ENCODE data around the gene FKBP2. TPM values are rescaled to one million over a fixed set of nuclear protein-coding genes. Genes with fewer than 3 reads are reported as not detected.
A peak's percentile ranks its signal among the peaks of the same experiment; 100 is the strongest.

FKBP2 gene
- total RNA-seq, 1 experiment from 2014 or later: 57.6 TPM

DNA sequence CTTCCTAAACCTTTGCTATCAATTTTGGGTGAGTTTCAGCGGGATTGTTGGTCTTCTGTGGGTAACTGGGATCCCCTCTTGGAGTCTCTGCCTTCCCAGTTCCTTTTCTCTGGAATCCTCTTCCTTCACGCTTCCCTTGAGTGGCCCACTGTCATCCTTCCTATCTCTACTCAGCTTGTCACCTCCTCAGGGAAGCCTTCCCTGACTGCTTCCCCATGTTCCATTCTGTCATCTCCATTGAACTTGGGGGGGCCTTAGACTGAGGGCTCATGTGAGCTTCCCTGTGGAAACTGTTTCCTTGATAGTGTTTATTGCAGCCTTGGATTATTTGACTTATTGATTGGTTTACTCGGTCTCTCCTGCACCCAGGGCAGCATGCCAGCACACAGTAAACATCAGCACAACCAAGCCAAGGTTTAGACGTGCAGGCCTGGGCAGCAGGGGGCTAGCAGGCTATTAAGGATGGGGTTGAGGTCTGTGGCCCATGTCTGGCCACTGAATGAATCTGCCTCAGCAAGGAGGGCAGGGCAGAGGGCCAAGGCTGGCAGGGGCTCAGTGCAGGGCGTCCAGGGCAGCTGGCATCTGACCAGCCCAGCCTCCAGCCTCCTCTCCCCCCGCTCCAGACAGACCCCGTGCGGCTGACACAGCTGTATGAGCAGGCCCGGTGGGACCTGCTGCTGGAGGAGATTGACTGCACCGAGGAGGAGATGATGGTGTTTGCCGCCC, 22.1 kb upstream of the FKBP2 start:
- DNase-seq (ENCODE audit: extremely low read depth, low read depth): no peak

DNA sequence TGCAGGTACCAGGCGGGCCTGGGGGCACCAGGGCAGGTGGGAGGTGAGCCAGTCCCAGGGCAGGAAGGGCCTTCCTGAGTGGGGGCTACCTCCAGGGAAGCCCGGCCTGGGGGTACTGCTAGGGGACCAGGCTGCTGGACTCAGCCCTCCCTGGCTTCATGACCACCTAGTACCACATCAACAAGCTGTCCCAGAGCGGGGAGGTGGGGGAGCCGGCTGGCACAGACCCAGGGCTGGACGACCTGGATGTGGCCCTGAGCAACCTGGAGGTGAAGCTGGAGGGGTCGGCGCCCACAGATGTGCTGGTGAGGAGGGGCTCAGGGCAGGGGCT, 21.6 kb upstream of the FKBP2 start:
- no peak for DNase-seq (ENCODE audit: extremely low read depth, low read depth)

DNA sequence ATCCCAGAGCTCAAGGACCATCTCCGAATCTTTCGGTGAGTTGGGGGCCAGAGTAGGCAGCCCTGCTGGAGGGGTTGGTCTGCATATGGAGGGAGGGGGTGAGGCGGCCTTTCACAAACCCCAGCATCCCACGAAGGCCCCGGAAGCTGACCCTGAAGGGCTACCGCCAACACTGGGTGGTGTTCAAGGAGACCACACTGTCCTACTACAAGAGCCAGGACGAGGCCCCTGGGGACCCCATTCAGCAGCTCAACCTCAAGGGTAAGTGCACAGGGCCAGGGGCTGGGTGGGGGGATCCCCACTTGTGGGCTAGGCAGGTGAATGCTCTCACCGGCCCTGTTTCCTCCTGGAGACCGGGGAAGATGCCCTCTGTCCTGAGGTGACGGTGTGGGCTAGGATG, 21.1 kb upstream of the FKBP2 start:
- DNase-seq (ENCODE audit: extremely low read depth, low read depth): no peak

DNA sequence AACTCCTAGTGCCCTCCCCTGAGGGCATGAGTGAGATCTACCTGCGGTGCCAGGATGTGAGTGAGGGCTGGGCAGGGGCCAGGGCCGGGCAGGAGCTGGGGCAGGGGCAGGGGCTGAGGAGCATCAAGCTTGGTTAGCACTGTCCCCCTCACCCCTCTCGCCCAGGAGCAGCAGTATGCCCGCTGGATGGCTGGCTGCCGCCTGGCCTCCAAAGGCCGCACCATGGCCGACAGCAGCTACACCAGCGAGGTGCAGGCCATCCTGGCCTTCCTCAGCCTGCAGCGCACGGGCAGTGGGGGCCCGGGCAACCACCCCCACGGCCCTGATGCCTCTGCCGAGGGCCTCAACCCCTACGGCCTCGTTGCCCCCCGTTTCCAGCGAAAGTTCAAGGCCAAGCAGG, 20.6 kb upstream of the FKBP2 start:
- no peak for DNase-seq (ENCODE audit: extremely low read depth, low read depth)

DNA sequence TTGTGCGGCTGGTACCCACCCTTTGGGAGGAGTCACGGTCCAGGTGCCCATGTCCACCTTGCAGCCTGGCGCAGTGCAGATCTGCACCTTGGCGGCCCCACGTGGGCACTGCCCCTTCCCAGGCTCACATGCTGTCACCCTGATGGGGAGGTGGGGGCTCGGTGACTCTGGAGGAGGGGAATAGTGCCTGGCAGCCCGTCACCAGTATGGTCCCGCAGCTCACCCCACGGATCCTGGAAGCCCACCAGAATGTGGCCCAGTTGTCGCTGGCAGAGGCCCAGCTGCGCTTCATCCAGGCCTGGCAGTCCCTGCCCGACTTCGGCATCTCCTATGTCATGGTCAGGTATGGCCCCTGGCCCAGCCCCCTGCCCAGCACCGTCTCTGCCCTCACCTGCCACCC, 20.1 kb upstream of the FKBP2 start:
- no peak for DNase-seq (ENCODE audit: extremely low read depth, low read depth)

DNA sequence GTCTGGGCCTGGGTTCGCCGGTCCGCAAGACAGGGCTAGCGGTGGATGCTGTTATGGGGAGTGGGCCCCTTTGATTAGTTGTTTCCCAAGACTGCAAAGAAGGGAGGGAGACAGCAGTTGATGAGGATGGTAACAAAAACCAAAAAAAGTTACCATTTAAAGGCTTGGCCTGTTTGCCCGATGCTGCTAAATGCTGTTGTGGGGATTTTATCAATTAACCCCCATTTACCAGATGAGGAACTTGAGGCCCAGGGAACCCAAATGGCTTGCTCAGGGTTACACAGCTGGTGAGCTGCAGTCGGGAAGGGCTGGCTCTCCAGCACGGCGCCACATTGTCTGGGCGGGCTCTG, 18.3 kb upstream of the FKBP2 start:
- DNase-seq (ENCODE audit: extremely low read depth, low read depth): no peak

DNA sequence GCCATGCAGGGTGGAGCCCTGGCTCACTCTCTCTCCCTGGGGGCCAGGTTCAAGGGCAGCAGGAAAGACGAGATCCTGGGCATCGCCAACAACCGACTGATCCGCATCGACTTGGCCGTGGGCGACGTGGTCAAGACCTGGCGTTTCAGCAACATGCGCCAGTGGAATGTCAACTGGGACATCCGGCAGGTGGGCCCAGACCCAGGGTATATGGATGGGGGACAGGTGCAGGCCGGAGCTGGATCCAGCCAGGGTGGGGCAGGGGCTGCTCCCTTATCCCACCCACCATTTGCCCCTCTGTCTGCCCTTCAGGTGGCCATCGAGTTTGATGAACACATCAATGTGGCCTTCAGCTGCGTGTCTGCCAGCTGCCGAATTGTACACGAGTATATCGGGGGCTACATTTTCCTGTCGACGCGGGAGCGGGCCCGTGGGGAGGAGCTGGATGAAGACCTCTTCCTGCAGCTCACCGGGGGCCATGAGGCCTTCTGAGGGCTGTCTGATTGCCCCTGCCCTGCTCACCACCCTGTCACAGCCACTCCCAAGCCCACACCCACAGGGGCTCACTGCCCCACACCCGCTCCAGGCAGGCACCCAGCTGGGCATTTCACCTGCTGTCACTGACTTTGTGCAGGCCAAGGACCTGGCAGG, 17.8 kb upstream of the FKBP2 start:
- DNase-seq (ENCODE audit: extremely low read depth, low read depth): no peak

DNA sequence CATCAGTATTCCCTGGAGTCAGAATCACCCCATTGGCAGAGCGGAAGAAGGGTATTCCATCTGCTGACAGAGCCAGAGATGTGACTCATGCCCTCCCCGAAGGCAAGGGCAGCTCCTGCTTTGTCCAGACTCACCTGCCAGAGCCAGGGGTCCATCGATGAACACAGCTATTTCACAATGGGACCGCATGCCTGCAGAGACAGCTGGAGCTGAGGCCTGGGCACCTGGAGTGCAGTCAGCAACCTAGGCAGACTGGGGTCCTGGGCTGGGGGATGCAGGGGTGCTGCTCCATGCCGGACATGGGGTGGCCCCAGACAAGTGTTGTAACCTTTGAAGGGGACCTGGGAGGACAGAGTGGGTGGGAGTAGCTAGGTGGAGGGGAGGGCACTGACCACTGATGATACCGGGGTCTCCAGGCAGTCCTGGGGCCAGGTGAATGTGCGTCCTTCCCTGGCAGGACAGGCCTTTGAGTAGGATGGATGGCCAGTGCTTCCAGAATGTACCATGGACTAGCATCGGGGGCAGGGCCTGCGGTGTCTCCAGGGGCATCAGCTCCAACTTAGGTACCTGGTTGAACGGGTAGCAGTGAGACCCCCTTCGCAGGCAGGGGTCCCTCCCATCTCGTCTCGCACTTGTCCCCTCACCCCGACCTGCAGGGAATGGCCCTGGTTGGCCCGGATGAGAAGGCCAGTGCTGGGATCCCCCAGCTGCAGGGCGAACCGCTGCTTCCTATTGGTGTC, 16.6 kb upstream of the FKBP2 start:
- DNase-seq (ENCODE audit: extremely low read depth, low read depth): no peak

DNA sequence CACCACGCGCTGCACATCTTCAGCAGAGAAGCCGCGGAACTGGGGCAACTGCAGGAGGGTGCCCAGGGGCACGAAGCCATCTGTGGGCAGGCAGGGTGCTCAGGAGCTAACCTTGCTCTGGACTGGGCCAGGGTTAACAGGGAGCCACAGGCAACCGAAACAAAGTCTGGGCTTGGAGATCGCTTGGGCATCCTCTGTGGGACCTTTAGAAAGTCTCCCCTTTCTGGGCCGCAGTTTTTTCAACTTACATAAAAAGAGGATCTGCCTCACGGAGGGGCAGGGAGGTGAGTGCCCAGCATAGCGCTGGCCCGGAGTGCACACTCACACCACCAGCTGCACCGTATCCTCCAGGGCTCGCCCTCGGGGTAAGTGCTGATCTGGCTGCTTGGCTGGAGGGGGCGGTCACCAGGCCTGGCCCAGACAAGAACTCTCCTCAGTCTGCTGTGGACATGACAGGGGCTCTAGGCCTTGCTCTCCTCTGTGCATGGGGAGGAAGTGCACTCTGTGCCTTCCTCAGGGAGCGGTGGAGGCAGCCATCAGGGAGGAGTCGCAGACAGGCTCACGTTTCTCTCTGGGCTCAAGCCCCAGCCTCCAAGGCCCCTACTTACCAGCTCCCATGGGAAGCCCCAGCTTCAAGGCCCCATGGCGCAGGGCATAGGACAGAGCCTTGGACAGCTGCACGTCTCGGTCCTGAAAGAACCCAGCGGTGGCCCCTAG, 15.8 kb upstream of the FKBP2 start:
- no peak for DNase-seq (ENCODE audit: extremely low read depth, low read depth)

DNA sequence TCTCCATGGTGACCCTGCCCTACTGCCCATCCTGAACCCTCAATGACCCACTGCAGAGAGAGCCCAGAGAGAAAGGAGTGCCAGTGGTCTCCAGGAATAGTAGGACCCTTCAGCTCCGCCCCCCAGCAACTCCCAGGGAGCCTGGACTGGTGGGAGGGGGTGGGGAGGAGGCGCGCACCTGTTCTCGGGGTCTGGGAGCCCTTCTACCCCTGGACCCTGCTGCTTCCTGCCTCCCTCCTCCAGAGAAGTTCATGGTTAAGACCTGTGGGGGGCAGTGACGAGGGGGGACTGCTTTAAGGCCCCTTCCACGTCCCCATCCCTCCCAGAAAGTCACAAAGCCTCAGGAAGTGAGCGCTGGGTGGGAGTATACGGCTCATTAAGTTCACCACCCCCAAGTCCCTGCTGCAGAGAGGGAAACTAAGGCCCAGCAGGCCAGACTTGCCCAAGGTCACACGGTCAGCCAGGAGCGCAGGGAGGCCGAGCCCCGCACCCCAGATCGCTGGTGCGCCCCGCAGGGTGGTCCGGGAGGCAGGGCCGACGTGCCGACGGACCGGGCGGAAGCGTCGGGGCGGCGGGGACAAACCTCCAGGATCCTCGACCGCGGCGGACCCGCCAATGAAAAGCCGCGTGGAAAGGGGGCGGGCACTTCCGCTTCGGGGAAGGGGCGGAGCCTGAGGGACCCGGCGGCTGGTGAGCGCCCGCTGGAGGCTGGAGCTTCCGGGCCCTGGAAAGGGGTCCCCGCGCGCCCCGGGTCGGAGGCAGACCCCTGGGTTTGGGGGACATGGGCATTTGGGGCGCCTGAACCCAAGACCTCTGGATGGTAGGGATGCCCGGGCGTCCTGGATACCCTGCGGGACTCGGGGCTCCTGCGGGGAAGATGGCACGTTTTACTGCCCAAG, 15.0 kb upstream of the FKBP2 start, which contains the start of the genes NUDT22 and TRPT1:
NUDT22 (plus strand) TSS at position 667 of the 899 bp plus-strand sequence. CDS start 379 bp downstream, outside the sequence.
TRPT1 (minus strand) TSS at position 579 of the 899 bp plus-strand sequence; CDS start at position 253, 326 bp downstream.
- peak; percentile 64 for DNase-seq (ENCODE audit: extremely low read depth, low read depth)

DNA sequence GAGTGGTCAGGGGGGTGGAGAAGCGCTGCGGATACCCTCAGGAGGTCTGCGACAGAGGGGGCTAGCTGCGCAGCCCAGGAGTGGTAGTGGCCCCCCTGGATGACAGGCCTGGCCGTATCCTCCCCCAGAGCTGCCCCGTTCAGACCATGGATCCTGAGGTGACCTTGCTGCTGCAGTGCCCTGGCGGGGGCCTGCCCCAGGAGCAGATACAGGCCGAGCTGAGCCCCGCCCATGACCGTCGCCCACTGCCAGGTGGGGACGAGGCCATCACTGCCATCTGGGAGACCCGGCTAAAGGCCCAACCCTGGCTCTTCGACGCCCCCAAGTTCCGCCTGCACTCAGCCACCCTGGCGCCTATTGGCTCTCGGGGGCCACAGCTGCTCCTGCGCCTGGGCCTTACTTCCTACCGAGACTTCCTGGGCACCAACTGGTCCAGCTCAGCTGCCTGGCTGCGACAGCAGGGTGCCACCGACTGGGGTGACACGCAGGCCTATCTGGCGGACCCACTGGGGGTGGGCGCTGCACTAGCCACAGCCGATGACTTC, 14.3 kb upstream of the FKBP2 start:
- DNase-seq (ENCODE audit: extremely low read depth, low read depth): no peak

DNA sequence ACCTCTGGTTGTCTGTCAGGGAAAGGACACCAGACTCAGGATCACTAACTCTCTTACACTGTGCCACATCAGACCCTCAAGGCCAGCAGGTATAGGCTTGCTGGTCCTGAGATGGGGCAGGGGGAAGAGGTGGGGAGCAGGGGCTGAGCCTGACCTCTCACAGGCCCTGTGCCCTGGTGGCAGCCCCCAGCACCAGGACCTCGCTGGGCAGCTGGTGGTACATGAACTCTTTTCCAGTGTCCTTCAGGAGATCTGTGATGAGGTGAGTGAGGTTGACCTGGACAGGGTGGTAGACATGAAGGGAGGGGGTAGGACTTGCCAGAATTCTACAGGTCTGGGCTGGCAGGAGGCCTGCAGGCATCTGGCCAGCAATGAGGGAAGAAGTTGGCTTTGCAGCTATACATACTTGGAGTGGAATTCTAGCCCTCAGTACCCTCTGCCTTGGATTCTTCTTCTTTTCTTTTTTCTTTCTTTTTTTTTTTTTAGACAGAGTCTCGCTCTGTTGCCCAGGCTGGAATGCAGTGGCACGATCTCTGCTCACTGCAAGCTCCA, 13.4 kb upstream of the FKBP2 start:
- DNase-seq (ENCODE audit: extremely low read depth, low read depth): no peak

DNA sequence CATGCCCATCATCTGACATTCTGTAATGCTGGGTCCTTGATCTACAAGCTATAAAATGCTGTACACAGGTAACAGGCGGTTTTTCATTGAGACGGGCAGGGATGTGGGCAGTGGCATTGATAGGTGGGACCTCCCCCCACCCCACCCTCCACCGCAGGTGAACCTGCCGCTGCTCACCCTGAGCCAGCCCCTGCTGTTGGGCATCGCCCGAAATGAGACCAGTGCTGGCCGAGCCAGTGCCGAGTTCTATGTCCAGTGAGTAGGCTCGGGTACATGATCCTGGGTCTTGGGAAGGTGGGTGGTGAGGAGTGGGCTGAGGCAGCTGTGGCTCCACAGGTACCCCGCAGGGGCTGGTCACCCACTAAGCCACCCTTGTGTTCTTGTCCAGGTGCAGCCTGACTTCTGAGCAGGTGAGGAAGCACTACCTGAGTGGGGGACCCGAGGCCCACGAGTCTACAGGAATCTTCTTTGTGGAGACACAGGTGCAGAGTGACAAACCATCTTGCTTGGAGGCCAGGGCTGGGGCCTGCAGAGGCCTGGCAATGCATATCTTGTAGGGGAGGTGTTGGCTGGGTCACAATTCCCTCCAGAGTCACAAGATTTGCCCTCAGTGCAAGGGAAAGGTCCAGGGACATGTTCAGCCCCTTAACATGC, 11.7 kb upstream of the FKBP2 start:
- no peak for DNase-seq (ENCODE audit: extremely low read depth, low read depth)

DNA sequence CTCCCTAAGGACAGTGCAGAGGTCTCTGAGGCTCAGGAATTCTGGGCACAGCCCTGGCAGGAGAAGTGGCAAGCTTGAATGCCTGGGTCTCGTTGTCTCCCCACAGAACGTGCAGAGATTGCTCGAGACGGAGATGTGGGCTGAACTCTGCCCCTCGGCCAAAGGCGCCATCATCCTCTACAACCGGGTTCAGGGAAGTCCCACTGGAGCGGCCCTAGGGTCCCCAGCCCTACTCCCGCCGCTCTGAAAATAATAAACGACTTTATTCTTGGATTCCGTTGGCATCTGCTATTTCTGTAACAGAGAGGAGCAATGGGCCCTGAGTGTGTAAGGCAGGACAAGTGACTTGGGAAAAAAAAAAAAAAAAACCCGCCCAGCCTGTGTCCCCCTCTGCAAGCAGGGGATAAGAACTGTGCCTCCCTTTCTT, 11.1 kb upstream of the FKBP2 start:
- no peak for DNase-seq (ENCODE audit: extremely low read depth, low read depth)

DNA sequence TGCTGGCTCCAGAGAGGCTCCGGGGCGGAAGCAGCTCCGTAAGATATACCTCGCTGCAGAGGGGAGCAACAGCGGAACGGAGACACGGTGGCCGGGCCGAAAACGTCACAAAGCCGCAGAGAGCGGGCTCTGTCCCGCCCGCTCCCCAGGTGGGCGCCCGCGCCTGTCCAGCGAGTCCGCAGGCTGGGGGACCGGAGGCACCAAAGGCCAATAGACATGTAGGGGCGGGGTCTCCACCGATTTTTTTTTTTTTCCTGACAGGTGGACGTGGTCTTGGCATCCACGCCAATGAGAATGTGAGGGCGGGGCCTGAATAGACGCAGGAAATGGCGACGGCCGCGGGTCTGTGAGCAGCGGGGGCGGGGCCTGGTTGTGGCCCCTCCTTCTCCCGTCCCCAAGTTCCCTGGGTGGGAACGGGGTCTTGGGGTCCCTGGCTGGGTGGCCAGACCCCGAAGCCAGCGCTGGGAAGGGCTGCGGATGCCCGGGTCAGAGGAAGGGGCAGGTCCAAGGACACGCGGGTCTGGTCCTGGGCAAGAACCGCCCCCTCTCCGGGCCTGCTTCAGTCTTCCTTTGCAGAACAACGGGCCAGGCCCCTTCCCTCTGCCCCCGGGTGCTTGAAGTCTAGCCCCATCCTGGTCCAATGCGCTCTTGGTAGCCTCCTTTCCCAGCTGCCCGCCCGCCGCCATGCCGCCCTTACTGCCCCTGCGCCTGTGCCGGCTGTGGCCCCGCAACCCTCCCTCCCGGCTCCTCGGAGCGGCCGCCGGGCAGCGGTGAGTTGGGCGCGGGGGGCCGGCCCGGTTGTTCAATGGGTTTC, 10.5 kb upstream of the FKBP2 start, which contains the start of gene DNAJC4:
DNAJC4 (plus strand) TSS at position 378 of the 814 bp plus-strand sequence; CDS start at position 685, 307 bp downstream.
- peak; percentile 84 for DNase-seq (ENCODE audit: extremely low read depth, low read depth)

DNA sequence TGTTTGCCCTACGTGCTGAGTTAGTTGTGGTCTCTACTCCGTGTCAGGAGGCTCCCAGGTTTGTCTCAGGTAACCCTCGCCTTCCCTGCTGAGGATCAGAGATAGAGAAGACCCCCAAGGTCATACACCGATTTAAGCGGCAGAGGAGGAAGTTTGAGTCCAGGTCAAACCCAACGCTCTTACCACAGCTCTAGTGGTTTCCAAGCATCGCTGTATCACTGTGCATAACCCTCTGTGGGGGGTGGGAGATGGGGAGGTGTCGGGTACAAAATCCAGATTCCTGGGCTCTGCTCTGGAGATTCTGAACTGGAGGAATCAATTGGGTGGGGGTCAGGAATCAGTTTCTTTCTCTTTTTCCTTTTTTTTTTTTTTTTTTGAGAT, 9.9 kb upstream of the FKBP2 start:
- DNase-seq (ENCODE audit: extremely low read depth, low read depth): no peak

DNA sequence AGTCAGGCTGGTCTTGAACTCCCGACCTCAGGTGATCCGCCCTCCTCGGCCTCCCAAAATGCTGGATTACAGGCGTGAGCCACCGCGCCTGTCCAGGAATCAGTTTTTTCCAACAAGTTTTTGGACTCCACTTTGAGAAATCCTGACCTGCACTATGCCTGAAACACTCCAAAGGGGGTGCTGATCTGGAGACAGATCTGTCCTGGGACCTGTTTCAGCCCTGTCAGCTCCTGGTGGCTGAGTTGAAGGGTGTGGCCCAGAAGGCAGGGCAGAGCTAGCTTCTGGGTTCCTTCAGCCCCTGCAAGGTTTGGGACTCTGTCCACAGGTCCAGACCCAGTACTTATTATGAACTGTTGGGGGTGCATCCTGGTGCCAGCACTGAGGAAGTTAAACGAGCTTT, 9.3 kb upstream of the FKBP2 start:
- no peak for DNase-seq (ENCODE audit: extremely low read depth, low read depth)
